ENCODE results near the gene MAP3K15.

Gene MAP3K15

DNA sequence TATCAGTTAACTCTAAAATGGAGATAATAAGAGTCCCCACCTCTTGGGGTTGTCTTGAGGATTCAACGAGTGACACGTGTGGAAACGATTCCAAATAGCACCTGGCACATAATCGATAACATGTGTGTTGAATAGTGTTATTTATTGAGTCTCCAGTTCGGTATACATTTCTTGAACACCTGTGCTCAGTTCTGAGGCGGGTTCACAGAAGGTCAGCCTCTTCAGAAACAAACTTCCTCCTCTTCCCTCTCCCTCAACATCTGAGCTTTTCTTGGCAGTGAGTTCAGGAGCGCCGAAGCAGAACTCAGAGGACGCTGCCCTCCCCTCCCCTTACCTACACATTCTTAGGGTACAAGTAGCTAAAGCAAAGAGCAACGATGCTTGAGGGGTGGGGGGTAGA is 170.6 kb downstream of the MAP3K15 start:
- H3K36me3 ChIP-seq: peaks cover 0 to 2% (median 1%) of the 10 kb centered on the region in 3 donors
- H3K27ac ChIP-seq: peak overlapping the region in 1 of 2 donors; percentile 90
- DNase-seq: no peak
- H3K9me3 ChIP-seq: no peaks in the 10 kb centered on the region
- TF ChIP-seq, protein P1, sequence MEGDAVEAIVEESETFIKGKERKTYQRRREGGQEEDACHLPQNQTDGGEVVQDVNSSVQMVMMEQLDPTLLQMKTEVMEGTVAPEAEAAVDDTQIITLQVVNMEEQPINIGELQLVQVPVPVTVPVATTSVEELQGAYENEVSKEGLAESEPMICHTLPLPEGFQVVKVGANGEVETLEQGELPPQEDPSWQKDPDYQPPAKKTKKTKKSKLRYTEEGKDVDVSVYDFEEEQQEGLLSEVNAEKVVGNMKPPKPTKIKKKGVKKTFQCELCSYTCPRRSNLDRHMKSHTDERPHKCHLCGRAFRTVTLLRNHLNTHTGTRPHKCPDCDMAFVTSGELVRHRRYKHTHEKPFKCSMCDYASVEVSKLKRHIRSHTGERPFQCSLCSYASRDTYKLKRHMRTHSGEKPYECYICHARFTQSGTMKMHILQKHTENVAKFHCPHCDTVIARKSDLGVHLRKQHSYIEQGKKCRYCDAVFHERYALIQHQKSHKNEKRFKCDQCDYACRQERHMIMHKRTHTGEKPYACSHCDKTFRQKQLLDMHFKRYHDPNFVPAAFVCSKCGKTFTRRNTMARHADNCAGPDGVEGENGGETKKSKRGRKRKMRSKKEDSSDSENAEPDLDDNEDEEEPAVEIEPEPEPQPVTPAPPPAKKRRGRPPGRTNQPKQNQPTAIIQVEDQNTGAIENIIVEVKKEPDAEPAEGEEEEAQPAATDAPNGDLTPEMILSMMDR (IDR thresholded peaks at IDR 0.05): no peak
- H3K4me3 ChIP-seq: peak overlapping the region; percentile 80 to 85
- no peaks in the 10 kb centered on the region for H3K27me3 ChIP-seq
- intact Hi-C loops (cut with DNase I; ENCODE audit: low total_unique reads): no loop called here
- H3K4me1 ChIP-seq: peaks cover 0 to 16% (median 7%) of the 10 kb centered on the region in 4 donors

DNA sequence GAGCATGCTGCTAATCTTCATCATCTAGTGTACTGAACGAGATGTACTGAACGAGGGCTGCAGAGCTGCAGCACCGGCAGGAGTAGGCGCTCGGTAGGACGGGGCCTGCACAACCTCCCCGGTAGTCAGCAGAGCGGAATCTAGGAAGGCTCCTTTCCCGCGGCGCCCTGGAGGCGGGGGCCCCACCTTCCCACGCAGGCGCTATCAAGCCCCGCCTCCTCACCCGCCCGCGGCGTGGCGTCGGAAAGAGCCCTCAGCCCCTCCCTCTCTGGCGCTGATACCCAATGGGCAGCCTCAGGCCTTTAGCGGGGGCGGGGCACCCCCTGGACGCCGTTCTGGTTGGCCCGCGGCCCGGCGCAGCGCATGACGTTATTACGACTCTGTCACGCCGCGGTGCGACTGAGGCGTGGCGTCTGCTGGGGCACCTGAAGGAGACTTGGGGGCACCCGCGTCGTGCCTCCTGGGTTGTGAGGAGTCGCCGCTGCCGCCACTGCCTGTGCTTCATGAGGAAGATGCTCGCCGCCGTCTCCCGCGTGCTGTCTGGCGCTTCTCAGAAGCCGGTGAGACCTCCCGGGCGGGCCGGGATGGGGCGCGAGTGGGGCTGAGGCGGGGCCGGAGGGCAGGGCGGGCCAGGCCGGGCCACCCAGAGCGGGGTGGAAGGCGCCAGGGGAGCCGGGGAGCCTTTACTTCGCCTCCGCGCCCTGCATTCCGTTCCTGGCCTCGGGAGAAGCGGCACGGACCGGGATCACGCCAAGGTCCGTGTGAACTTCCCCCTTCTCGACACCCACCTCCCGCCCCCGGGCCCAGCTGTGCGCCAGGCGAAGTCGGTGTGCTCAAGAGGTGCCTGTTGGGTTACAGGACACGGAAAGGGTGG is 171.5 kb downstream of the MAP3K15 start, which contains the start of gene PDHA1:
Gene PDHA1 (plus strand): TSS at position 393 of the 874 bp plus-strand sequence. CDS start 111 bp downstream, at position 504.
- intact Hi-C loops (cut with DNase I; ENCODE audit: low total_unique reads): no loop called here
- H3K4me3 ChIP-seq: peak within 1 kb of the TSS; percentile 80 to 85
- no peaks in the 10 kb centered on the region for H3K36me3 ChIP-seq
- H3K27me3 ChIP-seq: no peaks in the 10 kb centered on the region
- H3K9me3 ChIP-seq: no peaks in the 10 kb centered on the region
- peak; percentile 88 to 96 for DNase-seq
- TF ChIP-seq, protein P1 (IDR thresholded peaks at IDR 0.05): no peak
- H3K4me1 ChIP-seq: peaks cover 0 to 16% (median 7%) of the 10 kb centered on the region in 4 donors
- H3K27ac ChIP-seq: peak within 1 kb of the TSS; percentile 89 to 90

DNA sequence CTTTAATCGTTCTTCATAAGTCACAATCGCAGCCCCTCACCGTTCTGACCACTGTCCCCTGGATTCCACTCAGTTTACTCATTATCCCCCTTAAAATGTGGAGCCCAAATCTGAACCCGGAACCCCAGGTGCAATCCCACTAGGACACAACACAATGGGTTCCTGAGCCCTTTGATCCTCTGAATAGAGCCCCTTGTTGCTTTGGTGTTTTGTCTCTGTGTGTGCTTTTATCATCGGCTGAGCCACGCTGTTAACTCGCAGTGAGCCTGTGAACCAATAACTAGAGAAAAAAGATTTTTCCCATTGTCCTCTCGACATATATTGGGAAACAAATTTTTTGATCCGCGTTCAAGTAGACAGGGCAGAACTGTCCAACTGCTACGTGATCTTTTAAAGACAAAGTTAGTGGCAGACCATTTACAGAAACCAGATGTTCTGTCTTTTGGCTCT is 172.2 kb downstream of the MAP3K15 start:
- no peaks in the 10 kb centered on the region for H3K27me3 ChIP-seq
- no peak for DNase-seq
- no peaks in the 10 kb centered on the region for H3K36me3 ChIP-seq
- TF ChIP-seq, protein P1 (IDR thresholded peaks at IDR 0.05): no peak
- H3K4me3 ChIP-seq: peak overlapping the region; percentile 80 to 85
- H3K9me3 ChIP-seq: no peaks in the 10 kb centered on the region
- H3K4me1 ChIP-seq: peaks cover 0 to 16% (median 7%) of the 10 kb centered on the region in 4 donors
- intact Hi-C loops (cut with DNase I; ENCODE audit: low total_unique reads): no loop called here
- H3K27ac ChIP-seq: peak overlapping the region; percentile 89 to 90

DNA sequence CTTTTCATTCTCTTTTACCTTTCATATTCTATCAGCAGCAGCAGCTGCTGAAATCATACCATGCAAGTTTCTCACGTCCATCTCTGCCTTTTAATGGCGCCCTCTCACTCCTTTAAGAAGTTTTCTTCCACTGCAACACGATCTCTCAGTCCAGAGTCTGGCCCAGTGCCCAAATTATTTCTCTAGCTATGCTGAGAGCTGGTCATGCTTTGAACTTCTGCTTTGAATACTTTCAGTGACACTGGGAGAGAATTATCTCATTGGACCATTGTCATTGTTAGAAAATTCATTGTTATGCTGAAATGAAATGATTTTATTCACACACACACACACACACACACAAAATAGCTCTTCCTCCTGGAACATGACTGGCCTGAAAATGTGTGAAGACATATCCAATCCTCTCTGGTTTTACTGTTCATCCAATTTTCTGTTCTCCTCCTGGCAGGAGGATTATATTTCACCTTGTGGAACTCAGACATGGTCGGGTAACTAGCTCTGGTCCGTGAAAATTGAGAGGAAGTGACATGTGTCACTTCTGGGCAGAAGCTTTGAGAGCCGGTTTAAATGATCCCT is 172.9 kb downstream of the MAP3K15 start:
- intact Hi-C loops (cut with DNase I; ENCODE audit: low total_unique reads): no loop called here
- Histone ChIP-seq H3K4me1 (peaks cover 0 to 16% (median 7%) of the 10 kb centered on the region in 4 donors), H3K27me3 (no peaks in the 10 kb centered on the region), H3K27ac (peak overlapping the region in 1 of 2 donors; percentile 90), H3K36me3 (no peaks in the 10 kb centered on the region), H3K9me3 (no peaks in the 10 kb centered on the region), H3K4me3 (no peak overlapping the region)
- TF ChIP-seq, protein P1 (IDR thresholded peaks at IDR 0.05): no peak
- DNase-seq: no peak

DNA sequence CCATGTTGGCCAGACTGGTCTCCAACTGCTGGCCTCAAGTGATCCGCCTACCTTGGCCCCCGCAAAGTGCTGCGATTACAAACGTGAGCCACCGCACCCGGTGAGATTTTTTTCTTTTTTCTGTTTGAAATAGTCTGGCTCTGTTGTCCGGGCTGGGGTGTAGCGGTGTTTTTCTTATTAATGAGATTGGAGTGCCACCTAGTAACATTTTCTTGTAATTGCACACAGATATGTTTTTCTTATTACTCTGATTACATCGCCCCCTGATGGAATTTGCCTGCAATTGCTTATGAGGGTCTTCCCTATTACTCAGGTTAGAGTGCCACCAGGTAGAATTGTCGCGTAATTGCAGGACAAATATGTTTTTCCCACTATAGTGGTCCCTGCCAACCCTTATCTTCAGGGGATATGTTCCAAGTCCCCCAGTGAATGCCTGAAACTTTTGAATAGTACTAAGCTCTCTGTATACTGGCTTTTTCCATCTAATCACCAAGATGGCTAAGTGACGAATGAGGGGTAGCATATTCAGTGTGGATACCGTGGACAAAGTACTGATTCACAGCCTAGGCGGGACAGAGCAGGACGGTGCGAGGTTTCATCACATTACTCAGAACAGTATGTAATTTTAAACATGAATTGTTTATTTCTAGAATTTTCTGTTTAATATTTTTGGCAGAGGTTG is 180.2 kb downstream of the MAP3K15 start:
- intact Hi-C loops (cut with DNase I; ENCODE audit: low total_unique reads): loop anchor here (5.0 to 10.0 kb wide), 3 partner anchors 350 to 948 kb away; partner anchors contain the start of gene PHKA2
- H3K27ac ChIP-seq: no peak overlapping the region
- H3K9me3 ChIP-seq: peaks cover 0 to 10% (median 0%) of the 10 kb centered on the region in 3 donors
- no peak overlapping the region for H3K4me3 ChIP-seq
- no peaks in the 10 kb centered on the region for H3K4me1 ChIP-seq
- no peak for DNase-seq
- no peaks in the 10 kb centered on the region for H3K27me3 ChIP-seq
- no peaks in the 10 kb centered on the region for H3K36me3 ChIP-seq
- TF ChIP-seq, protein P1 (IDR thresholded peaks at IDR 0.05): no peak

All from tibial artery (tissue), 4 donors.